ENCODE measurements around the gene GPD2. TPM values are rescaled to one million over a fixed set of nuclear protein-coding genes. Genes with fewer than 3 reads are reported as not detected.

Gene GPD2
- total RNA-seq, result 32.3 TPM
- 6.2 TPM for polyA plus RNA-seq (ENCODE audit: insufficient read depth, low read depth, low replicate concordance)
- long read RNA-seq, donor 1, full-length matches to known transcripts, result 5 of 5 reads
- long read RNA-seq, donor 1, partial matches to known transcripts, result 0 of 5 reads
- long read RNA-seq, donor 1, other reads (novel, unspliced or antisense), result 0 of 5 reads
- long read RNA-seq, donor 2, full-length matches to known transcripts, result 1 of 1 reads
- long read RNA-seq, donor 2, partial matches to known transcripts, result 0 of 1 reads
- long read RNA-seq, donor 2, other reads (novel, unspliced or antisense), result 0 of 1 reads
- long read RNA-seq, donor 3, partial matches to known transcripts, result 0 of 1 reads
- long read RNA-seq, donor 3, other reads (novel, unspliced or antisense), result 0 of 1 reads
- long read RNA-seq, donor 4, full-length matches to known transcripts, result 1 of 1 reads
- long read RNA-seq, donor 4, partial matches to known transcripts, result 0 of 1 reads
- long read RNA-seq, donor 4, other reads (novel, unspliced or antisense), result 0 of 1 reads
- long read RNA-seq, donor 5, result 0 reads
- long read RNA-seq, donor 6, partial matches to known transcripts, result 0 of 1 reads
- long read RNA-seq, donor 6, other reads (novel, unspliced or antisense), result 0 of 1 reads
- long read RNA-seq, donor 7, full-length matches to known transcripts, result 7 of 16 reads
- long read RNA-seq, donor 7, partial matches to known transcripts, result 2 of 16 reads
- long read RNA-seq, donor 7, other reads (novel, unspliced or antisense), result 7 of 16 reads
- long read RNA-seq, donor 8, result 0 reads
- long read RNA-seq, donor 9, result 0 reads
- long read RNA-seq, donor 10, full-length matches to known transcripts, result 5 of 5 reads
- long read RNA-seq, donor 10, partial matches to known transcripts, result 0 of 5 reads
- long read RNA-seq, donor 10, other reads (novel, unspliced or antisense), result 0 of 5 reads

GRCh38 chr2:156435718-156436496 is at the start of gene GPD2:
Gene GPD2 (plus strand): TSS chr2:156436379. CDS start chr2:156476106, 39,727 bp downstream.
- intact Hi-C loops (cut with DNase I), result no loop called here
- Histone ChIP-seq H3K9me3 (ENCODE audit: control insufficient read depth in 2 of 3, insufficient read depth in 1 of 3, low read length in 3 of 3) (no peaks in the 10 kb centered on the region), H3K4me3 (ENCODE audit: low read length in 3 of 3) (peak within 1 kb of the TSS; percentile 73 to 88 (median 84)), H3K9ac (ENCODE audit: low read length in 3 of 3) (peak within 1 kb of the TSS; percentile 69 to 92 (median 79)), H3K27ac (ENCODE audit: low read depth in 2 of 2, low read length in 2 of 2) (peak within 1 kb of the TSS; percentile 97 to 98), H3K27me3 (ENCODE audit: control insufficient read depth, insufficient read depth, low read length) (no peaks in the 10 kb centered on the region), H3K4me1 (ENCODE audit: control insufficient read depth in 2 of 3, insufficient read depth in 2 of 3, low read depth in 1 of 3, low read length in 3 of 3) (peaks cover 0 to 8% (median 0%) of the 10 kb centered on the region in 3 donors), H3K36me3 (ENCODE audit: control insufficient read depth in 2 of 3, insufficient read depth in 3 of 3, low read length in 3 of 3) (no peaks in the 10 kb centered on the region)
- TF ChIP-seq CTCF (IDR thresholded peaks at IDR 0.05; ENCODE audit: borderline replicate concordance, extremely low read depth, insufficient read depth), result no peak
- DNase-seq (peak; percentile 91 to 98 (median 93)), FAIRE-seq (no peak)

DNA sequence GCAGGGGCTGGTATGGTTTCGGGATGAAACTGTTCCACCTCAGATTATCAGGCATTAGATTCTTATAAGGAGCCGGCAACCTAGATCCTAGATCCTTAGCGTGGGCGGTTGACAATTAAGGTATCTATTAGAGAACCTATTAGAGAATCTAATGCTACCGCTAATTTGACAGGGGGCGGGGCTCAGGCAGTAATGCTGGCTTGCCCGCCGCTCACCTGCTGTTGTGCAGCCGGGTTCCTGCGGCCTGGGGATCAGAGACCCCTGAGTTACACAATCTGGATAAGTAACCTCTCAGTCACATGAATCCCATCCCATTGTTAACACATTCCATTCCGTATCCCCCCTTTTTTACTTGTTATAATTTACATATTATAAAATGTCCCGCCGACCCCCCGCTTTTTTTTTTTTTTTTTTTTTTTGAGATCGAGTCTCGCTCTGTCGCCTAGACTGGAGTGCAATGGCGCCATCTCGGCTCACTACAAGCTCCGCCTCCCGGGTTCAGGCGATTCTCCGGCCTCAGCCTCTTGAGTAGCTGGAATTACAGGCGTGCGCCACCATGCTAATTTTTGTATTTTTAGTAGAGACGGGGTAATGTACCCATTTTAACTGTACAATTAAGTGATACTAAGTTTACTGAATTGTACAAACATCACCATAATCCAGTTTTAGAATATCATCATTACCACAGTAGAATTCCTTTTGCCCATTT is 42.0 kb upstream of the GPD2 start:
- no peaks in the 10 kb centered on the region for H3K9me3 ChIP-seq (ENCODE audit: control insufficient read depth in 2 of 3, insufficient read depth in 1 of 3, low read length in 3 of 3)
- H3K27ac ChIP-seq (ENCODE audit: low read depth in 2 of 2, low read length in 2 of 2), result no peak overlapping the region
- FAIRE-seq (no peak), DNase-seq (no peak)
- H3K4me3 ChIP-seq (ENCODE audit: low read length in 3 of 3), result no peak overlapping the region
- no peak overlapping the region for H3K9ac ChIP-seq (ENCODE audit: low read length in 3 of 3)
- H3K4me1 ChIP-seq (ENCODE audit: control insufficient read depth in 2 of 3, insufficient read depth in 2 of 3, low read depth in 1 of 3, low read length in 3 of 3), result no peaks in the 10 kb centered on the region
- intact Hi-C loops (cut with DNase I), result no loop called here
- H3K27me3 ChIP-seq (ENCODE audit: control insufficient read depth, insufficient read depth, low read length), result no peaks in the 10 kb centered on the region
- TF ChIP-seq CTCF (IDR thresholded peaks at IDR 0.05; ENCODE audit: borderline replicate concordance, extremely low read depth, insufficient read depth), result no peak
- H3K36me3 ChIP-seq (ENCODE audit: control insufficient read depth in 2 of 3, insufficient read depth in 3 of 3, low read length in 3 of 3), result no peaks in the 10 kb centered on the region

GRCh38 chr2:156396126-156396525 is 40.1 kb upstream of the GPD2 start:
- DNase-seq, result no peak
- H3K4me1 ChIP-seq (ENCODE audit: control insufficient read depth in 2 of 3, insufficient read depth in 2 of 3, low read depth in 1 of 3, low read length in 3 of 3), result peaks cover 0 to 6% (median 2%) of the 10 kb centered on the region in 3 donors
- intact Hi-C loops (cut with DNase I), result no loop called here
- H3K9me3 ChIP-seq (ENCODE audit: control insufficient read depth in 2 of 3, insufficient read depth in 1 of 3, low read length in 3 of 3), result no peaks in the 10 kb centered on the region
- H3K27me3 ChIP-seq (ENCODE audit: control insufficient read depth, insufficient read depth, low read length), result no peaks in the 10 kb centered on the region
- no peak for FAIRE-seq
- no peak for TF ChIP-seq CTCF (IDR thresholded peaks at IDR 0.05; ENCODE audit: borderline replicate concordance, extremely low read depth, insufficient read depth)
- H3K4me3 ChIP-seq (ENCODE audit: low read length in 3 of 3), result no peak overlapping the region
- H3K36me3 ChIP-seq (ENCODE audit: control insufficient read depth in 2 of 3, insufficient read depth in 3 of 3, low read length in 3 of 3), result no peaks in the 10 kb centered on the region
- H3K9ac ChIP-seq (ENCODE audit: low read length in 3 of 3), result no peak overlapping the region
- no peak overlapping the region for H3K27ac ChIP-seq (ENCODE audit: low read depth in 2 of 2, low read length in 2 of 2)

Data from kidney (tissue), 22 donors.